Mesodermal cell (in vitro differentiated cells): Measurements from ENCODE around the gene TMED6.

Experiments used
- H3K27ac ChIP-seq: 2 replicates; pipeline ENCODE4 v1.7.0; 2013; ENCODE audit warnings: mild to moderate bottlenecking, low read depth, low read length, moderate library complexity; ENCODE audit not compliant: severe bottlenecking
- H3K36me3 ChIP-seq: 2 replicates; pipeline ENCODE4 v1.7.1; 2013; ENCODE audit warnings: mild to moderate bottlenecking, low read length, moderate library complexity; ENCODE audit not compliant: control insufficient read depth, insufficient read depth
- H3K4me1 ChIP-seq: one replicate; pipeline ENCODE4 v1.7.1; 2013; ENCODE audit warnings: mild to moderate bottlenecking, low read length; ENCODE audit not compliant: insufficient read depth, control insufficient read depth, poor library complexity, severe bottlenecking
- H3K4me3 ChIP-seq: 2 replicates; pipeline ENCODE4 v1.7.0; 2013; ENCODE audit warnings: low read length, control low read depth, mild to moderate bottlenecking; ENCODE audit not compliant: insufficient read depth, poor library complexity, severe bottlenecking; ENCODE audit errors: extremely low read depth
- H3K9me3 ChIP-seq: 2 replicates; pipeline ENCODE4 v1.7.1; 2013; ENCODE audit warnings: mild to moderate bottlenecking, low read length, moderate library complexity; ENCODE audit not compliant: control insufficient read depth
- WGBS, 2 experiments: methylation state at CpG; one replicate each; pipeline ENCODE4 v1.1.5; 2013; ENCODE audit warnings: missing lambda C conversion rate in 2 of 2; ENCODE audit not compliant: insufficient coverage in 2 of 2; 5-methylcytosine and 5-hydroxymethylcytosine counted together

TMED6 gene

DNA sequence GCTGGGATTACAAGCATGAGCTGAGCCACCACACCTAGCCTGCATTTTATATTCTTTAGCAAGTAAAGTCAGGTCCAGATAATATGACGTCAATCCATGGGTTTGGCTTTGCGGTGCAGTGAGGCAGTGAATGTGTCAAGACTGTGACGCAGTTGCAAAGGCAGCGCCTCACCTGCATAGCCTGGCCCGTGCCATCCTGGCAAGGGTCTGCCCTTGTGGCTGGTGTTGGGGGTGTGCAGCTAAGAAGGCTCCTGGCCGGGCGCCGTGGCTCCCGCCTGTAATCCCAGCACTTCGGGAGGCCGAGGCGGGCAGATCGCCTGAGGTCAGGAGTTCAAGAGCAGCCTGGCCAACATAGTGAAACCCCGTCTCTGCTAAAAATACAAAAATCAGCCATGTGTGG, 28.2 kb downstream of the TMED6 start:
- H3K36me3 ChIP-seq, result peaks cover 98% of the 10 kb centered on the region
- H3K9me3 ChIP-seq, result no peaks in the 10 kb centered on the region
- 96 to 97% methylated on average over 7 to 14 of the region's 14 CpGs for WGBS, 2 experiments
- no peak overlapping the region for H3K4me3 ChIP-seq
- peaks cover 18% of the 10 kb centered on the region for H3K4me1 ChIP-seq
- H3K27ac ChIP-seq, result no peak overlapping the region

DNA sequence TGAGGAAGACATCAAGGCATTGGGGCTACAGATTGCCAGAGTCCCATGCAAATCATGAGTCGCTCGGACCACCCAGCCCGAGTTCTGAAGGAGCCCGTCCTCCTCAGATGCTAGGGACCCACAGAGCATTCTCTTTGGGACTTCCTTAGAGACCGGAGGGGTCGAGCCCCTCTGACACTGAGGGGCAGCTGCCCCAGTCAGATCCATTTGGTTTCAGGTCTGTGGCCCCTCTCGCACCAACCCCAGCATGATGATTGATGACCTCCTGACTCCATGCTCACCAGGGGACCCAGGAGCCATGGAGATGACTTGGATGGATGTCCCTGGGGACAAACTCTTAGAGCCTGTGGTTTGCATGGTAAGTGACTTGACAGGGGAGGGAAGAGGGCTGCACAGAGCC, 29.2 kb downstream of the TMED6 start:
- WGBS, 2 experiments, result 95 to 98% methylated on average over 6 to 7 of the region's 7 CpGs
- Histone ChIP-seq H3K4me1 (peaks cover 13% of the 10 kb centered on the region), H3K9me3 (no peaks in the 10 kb centered on the region), H3K36me3 (peaks cover 94% of the 10 kb centered on the region), H3K4me3 (no peak overlapping the region), H3K27ac (no peak overlapping the region)

DNA sequence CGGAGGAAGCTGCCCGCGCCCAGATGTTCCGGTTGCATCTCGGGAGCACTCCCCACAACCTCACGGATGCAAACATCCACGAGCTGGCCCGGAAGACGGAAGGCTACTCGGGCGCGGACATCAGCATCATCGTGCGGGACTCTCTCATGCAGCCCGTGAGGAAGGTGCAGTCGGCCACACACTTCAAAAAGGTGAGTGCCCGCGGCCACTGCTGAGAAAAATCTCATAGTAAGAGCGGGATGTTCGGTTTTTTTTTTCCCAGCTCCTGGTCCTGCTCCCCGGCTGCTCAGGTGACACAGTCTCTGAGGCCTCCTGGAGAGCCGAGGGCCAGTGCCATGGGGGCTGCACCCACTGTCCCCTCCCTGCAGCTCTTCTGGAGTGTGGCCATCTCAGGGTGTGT, 30.5 kb downstream of the TMED6 start:
- Histone ChIP-seq H3K4me3 (no peak overlapping the region), H3K27ac (no peak overlapping the region), H3K36me3 (peaks cover 93% of the 10 kb centered on the region), H3K9me3 (no peaks in the 10 kb centered on the region), H3K4me1 (peaks cover 11% of the 10 kb centered on the region)
- 93 to 94% methylated on average over 22 of the region's 22 CpGs for WGBS, 2 experiments

DNA sequence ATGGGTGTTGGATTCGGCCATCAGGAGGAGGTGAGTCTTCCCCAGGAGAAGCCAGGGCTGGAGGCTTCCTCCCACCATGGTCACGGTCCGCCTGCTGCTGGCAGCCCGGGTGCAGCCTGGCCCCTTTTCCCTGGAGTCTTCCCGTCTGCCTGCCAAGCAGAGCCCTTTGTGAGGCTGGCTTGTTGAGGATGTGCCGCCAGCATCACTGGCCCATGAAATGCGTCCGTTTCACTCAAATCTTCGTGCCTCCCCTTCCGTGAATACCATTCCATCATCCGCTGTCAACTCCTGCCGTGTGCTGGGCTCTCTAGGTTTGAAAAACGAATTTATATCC, 30.9 kb downstream of the TMED6 start:
- Histone ChIP-seq H3K4me1 (peaks cover 9% of the 10 kb centered on the region), H3K4me3 (no peak overlapping the region), H3K9me3 (no peaks in the 10 kb centered on the region), H3K36me3 (peaks cover 93% of the 10 kb centered on the region), H3K27ac (no peak overlapping the region)
- 91 to 93% methylated on average over 8 to 12 of the region's 13 CpGs for WGBS, 2 experiments

DNA sequence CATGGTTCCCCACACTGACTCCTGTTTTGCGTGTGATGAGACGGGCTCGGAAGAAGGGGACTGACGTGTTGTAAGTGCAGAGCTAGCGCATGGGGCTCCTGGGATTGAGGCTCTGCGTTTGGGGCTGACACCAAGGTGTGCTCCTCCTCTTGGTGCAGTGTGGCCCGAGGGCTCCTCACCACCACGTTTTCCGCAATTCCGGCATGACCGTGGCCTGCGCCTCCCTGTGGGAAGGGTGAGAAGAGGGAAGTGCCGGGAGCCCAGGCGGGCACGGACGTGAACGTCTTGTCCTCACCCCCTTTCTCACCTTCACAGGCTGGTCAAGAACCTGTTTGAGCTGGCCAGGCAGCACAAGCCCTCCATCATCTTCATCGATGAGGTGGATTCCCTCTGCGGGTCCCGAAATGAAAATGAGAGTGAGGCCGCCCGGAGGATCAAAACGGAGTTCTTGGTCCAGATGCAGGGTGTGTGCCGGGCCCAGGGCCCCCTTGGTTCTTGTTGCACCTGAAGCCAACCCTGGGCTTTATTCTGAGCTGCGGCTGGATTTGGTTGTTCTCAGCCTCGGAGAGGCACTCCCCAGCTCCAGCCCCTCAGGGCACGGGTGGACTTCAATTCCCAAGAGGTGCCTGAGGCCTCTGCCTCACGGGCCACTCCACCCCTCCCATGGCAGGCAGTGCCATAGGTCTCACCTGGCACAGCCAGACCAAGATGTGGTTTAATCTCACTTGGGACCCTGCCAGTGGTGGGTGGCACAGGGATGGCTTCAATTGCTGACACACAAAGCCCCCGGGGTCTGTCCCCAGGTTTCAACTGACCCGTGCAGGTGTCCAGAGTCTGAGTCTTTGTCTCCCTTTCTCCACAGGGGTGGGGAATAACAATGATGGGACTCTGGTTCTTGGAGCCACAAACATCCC, 31.5 kb downstream of the TMED6 start:
- peaks cover 9% of the 10 kb centered on the region for H3K4me1 ChIP-seq
- 94 to 95% methylated on average over 20 to 24 of the region's 30 CpGs for WGBS, 2 experiments
- H3K4me3 ChIP-seq, result no peak overlapping the region
- H3K9me3 ChIP-seq, result no peaks in the 10 kb centered on the region
- H3K36me3 ChIP-seq, result peaks cover 93% of the 10 kb centered on the region
- no peak overlapping the region for H3K27ac ChIP-seq

DNA sequence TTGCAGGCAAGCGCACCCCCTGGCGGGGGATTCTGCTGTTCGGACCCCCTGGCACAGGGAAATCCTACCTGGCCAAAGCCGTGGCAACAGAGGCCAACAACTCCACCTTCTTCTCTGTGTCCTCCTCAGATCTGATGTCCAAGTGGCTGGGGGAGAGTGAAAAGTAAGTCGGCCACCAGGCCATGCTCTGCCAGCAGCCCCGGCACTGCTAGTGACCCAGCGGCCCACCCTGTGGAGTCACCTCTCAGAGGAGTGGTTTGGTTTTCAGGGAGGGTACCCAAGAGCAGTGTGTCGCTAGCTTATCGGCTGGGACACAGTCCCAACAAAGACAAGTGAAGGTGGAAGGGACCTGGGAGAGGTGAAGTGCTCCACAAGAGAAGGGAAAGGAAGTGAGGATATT, 32.2 kb downstream of the TMED6 start:
- H3K9me3 ChIP-seq, result no peaks in the 10 kb centered on the region
- H3K4me3 ChIP-seq, result no peak overlapping the region
- no peak overlapping the region for H3K27ac ChIP-seq
- peaks cover 4% of the 10 kb centered on the region for H3K4me1 ChIP-seq
- peaks cover 92% of the 10 kb centered on the region for H3K36me3 ChIP-seq
- 96 to 99% methylated on average over 8 to 9 of the region's 9 CpGs for WGBS, 2 experiments

DNA sequence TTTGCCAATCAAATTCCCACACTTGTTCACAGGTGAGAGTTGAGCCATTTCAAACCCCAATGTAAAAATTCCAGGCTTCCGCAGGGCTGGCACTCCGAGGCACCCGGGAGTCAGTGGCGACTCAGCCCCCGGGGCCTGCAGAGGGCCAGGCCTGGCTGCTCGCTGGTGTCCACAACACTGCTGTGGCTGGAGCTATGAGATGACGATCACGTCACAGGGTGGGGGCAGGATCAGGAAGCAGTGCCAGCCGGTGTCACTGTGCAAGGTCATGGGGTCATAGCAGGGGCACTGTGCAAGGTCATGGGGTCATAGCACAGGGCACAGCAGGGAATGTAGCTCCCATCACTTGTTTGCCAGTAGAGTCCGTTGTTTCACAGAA, 32.7 kb downstream of the TMED6 start:
- Histone ChIP-seq H3K4me1 (no peaks in the 10 kb centered on the region), H3K36me3 (peaks cover 92% of the 10 kb centered on the region), H3K27ac (no peak overlapping the region), H3K4me3 (no peak overlapping the region), H3K9me3 (no peaks in the 10 kb centered on the region)
- 98% methylated on average over 10 of the region's 10 CpGs for WGBS, 2 experiments

DNA sequence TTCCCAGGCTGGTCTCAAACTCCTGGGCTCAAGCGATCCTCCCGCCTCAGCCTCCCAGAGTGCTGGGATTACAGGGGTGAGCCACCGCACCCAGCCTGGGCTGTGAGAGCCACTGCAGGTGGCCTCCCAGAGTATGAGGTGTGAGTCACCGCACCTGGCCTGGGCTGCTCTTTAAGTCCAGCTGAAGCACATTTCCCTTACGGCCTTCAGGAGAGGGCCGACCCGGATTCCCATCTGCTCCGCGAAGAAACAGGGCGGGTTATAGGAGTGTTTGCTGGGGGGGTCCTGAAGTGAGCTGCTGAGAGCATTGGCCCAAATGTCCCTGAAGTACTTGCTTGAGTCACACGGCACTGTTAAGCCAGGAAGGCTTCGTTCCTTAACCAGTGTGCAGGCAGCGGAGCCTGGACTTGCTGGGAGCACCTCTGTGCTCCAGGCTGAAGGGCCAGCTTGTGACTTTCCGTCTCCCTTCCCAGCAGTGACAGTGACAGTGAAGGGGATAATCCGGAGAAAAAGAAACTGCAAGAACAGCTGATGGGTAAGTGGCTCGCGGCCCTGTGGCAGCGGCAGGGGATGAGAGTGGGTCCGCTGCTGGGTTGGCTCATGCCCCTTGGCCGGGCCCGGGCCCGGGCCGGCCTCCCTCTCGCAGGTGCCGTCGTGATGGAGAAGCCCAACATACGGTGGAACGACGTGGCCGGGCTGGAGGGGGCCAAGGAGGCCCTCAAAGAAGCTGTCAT, 33.2 kb downstream of the TMED6 start:
- Histone ChIP-seq H3K9me3 (no peaks in the 10 kb centered on the region), H3K36me3 (peaks cover 91% of the 10 kb centered on the region), H3K4me3 (no peak overlapping the region), H3K27ac (no peak overlapping the region), H3K4me1 (no peaks in the 10 kb centered on the region)
- 91 to 96% methylated on average over 29 to 30 of the region's 30 CpGs for WGBS, 2 experiments

DNA sequence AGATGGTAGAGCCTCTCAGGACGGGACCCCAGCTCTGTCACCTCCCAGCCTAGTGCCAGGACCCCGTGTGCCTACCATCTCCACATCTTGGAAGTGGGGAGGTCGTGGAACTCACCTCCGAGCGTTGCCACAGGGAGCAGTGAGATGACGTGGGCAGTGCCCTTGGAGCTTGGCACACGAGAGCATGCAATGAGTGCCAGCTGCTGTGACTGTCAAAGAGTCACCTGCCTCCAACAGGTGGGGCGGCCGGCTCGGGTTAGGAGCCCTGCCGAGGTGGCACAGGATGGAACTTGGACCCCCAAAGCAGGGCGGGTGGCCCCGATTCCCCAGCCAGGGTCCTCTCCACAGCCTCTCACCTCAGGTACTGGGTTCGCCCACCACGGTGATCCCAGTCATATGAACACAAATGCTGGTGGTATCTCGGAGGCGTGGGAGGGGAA, 35.0 kb downstream of the TMED6 start:
- Histone ChIP-seq H3K36me3 (peaks cover 73% of the 10 kb centered on the region), H3K9me3 (no peaks in the 10 kb centered on the region), H3K4me1 (no peaks in the 10 kb centered on the region), H3K4me3 (no peak overlapping the region), H3K27ac (no peak overlapping the region)
- 96 to 98% methylated on average over 15 to 17 of the region's 17 CpGs for WGBS, 2 experiments

DNA sequence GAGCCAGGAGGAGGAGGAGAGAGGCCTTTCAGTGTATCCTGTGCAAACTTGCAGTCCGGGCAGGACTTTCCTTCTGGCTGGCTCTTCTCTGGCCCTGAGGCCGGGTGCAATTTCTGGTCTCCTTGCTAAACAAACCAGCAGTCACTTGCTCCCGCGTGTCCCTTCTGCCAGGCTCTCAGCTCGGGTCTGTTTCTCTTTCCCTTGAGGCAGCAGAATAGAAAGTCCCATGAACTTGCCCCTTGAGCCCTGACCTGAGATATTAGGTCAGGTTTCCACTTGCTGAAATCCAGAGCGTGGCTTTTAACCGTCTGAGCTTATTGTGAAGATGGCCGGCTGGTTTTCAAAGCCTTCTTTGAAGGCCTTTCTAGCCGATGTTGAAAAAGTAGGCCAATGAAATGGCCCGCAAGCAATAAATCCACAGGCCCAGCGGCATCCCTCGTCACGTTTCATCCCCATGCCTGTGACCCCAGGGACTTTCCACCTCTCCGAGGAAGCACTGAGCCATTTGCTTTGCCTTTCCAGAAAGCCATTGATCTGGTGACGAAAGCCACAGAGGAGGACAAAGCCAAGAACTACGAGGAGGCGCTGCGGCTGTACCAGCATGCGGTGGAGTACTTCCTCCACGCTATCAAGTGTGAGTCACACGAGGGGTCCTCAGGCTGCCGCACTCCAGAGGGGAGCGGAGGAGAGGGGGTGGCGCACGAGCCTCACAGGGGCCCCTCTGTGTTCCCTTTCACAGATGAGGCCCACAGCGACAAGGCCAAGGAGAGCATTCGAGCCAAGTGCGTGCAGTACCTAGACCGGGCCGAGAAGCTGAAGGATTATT, 35.9 kb downstream of the TMED6 start:
- Histone ChIP-seq H3K4me1 (no peaks in the 10 kb centered on the region), H3K36me3 (peaks cover 64% of the 10 kb centered on the region), H3K4me3 (no peak overlapping the region), H3K9me3 (no peaks in the 10 kb centered on the region), H3K27ac (no peak overlapping the region)
- 96 to 97% methylated on average over 28 to 30 of the region's 30 CpGs for WGBS, 2 experiments
